ENCODE measurements around the gene RNF223.
"Not testable (repeated sequence)": the region's sequence is repeated elsewhere in the genome, so short reads cannot be mapped to it uniquely, and the experiment has no call there.

- not testable (repeated sequence) for TF ChIP-seq GATA2 (IDR thresholded peaks at IDR 0.05; ENCODE audit: insufficient read depth, insufficient read length, low read depth, low read length); CTCF (IDR thresholded peaks at IDR 0.05; ENCODE audit: extremely low read depth in 1 of 2, insufficient read depth in 1 of 2, low read depth in 1 of 2, low read length in 2 of 2); POLR2A (IDR thresholded peaks at IDR 0.05; ENCODE audit: low read depth, low read length); FOS (IDR thresholded peaks at IDR 0.05; ENCODE audit: borderline replicate concordance, insufficient read depth, low read length); EZH2 (IDR thresholded peaks at IDR 0.05; ENCODE audit: borderline replicate concordance, low read depth, low read length, severe bottlenecking); POLR2AphosphoS5 (IDR thresholded peaks at IDR 0.05; ENCODE audit: insufficient read depth, low read depth, low read length); JUN (IDR thresholded peaks at IDR 0.05; ENCODE audit: borderline replicate concordance, insufficient read depth, insufficient read length, low read depth)
Measured at GRCh38 chr1:1077396-1077795, 3.3 kb upstream of the RNF223 start.
